MM.1S (cell line): Measurements from ENCODE around the gene ERAL1.

Experiments
- DNase-seq: peaks from one replicate; pipeline ENCODE4 v3.0.0-alpha.2; 2015
- H2AFZ ChIP-seq: fragments of 300-600 bp; sonication (generic); 2 replicates; pipeline ENCODE4 v1.6.0; 2016; ENCODE audit warnings: antibody characterized with exemption, low read length
- H3F3A ChIP-seq: fragments of 300-600 bp; sonication (generic); 2 replicates; pipeline ENCODE4 v1.6.1; 2016; ENCODE audit warnings: mild to moderate bottlenecking, antibody characterized with exemption, low read length, moderate library complexity, mixed read lengths; ENCODE audit not compliant: insufficient read depth
- H3K27ac ChIP-seq: fragments of 300-600 bp; sonication (generic); 2 replicates; pipeline ENCODE4 v1.5.1; 2016; ENCODE audit warnings: mild to moderate bottlenecking, low read length
- H3K27me3 ChIP-seq: fragments of 300-600 bp; sonication (generic); replicated peaks from 2 replicates; pipeline ENCODE4 v1.6.0; 2016; ENCODE audit warnings: low read length; ENCODE audit not compliant: insufficient read depth
- H3K36me3 ChIP-seq: fragments of 300-600 bp; sonication (generic); replicated peaks from 2 replicates; pipeline ENCODE4 v1.6.1; 2016; ENCODE audit warnings: mild to moderate bottlenecking, low read length, mixed read lengths; ENCODE audit not compliant: insufficient read depth
- H3K4me1 ChIP-seq: fragments of 300-600 bp; sonication (generic); 2 replicates; pipeline ENCODE4 v1.6.1; 2016; ENCODE audit warnings: low read length, mixed read lengths
- H3K4me2 ChIP-seq: fragments of 300-600 bp; sonication (generic); 2 replicates; pipeline ENCODE4 v1.6.0; 2016; ENCODE audit warnings: low read depth, low read length
- H3K4me3 ChIP-seq: fragments of 300-600 bp; sonication (generic); 2 replicates; pipeline ENCODE4 v1.5.1; 2016; ENCODE audit warnings: low read length, mixed read lengths
- H3K79me2 ChIP-seq: fragments of 300-600 bp; sonication (generic); 2 replicates; pipeline ENCODE4 v1.6.1; 2016; ENCODE audit warnings: mixed run types, low read length, mixed read lengths
- H3K9ac ChIP-seq: fragments of 300-600 bp; sonication (generic); 2 replicates; pipeline ENCODE4 v1.6.1; 2016; ENCODE audit warnings: low read length, mixed read lengths
- H3K9me2 ChIP-seq: fragments of 300-600 bp; sonication (generic); replicated peaks from 2 replicates; pipeline ENCODE4 v1.6.1; 2016; ENCODE audit warnings: mild to moderate bottlenecking, low read length, mixed read lengths; ENCODE audit not compliant: insufficient read depth
- H3K9me3 ChIP-seq: fragments of 300-600 bp; sonication (generic); replicated peaks from 2 replicates; pipeline ENCODE4 v1.6.1; 2016; ENCODE audit warnings: mild to moderate bottlenecking, low read length, mixed read lengths; ENCODE audit not compliant: insufficient read depth
- H4K20me1 ChIP-seq: fragments of 300-600 bp; sonication (generic); 2 replicates; pipeline ENCODE4 v1.6.1; 2016; ENCODE audit warnings: mild to moderate bottlenecking, low read length, moderate library complexity, mixed read lengths; ENCODE audit not compliant: insufficient read depth
- CTCF ChIP-seq: fragments of 300-600 bp; sonication (generic); IDR thresholded peaks from 2 replicates; pipeline ENCODE4 v1.5.1; 2016; ENCODE audit warnings: antibody characterized with exemption, low read length, mixed read lengths
- EZH2 ChIP-seq: fragments of 300-600 bp; sonication (generic); optimal IDR thresholded peaks from 2 replicates; pipeline ENCODE3; 2017; ENCODE audit warnings: low read depth, mild to moderate bottlenecking, antibody characterized with exemption, low read length, mixed read lengths
- EZH2phosphoT487 ChIP-seq: fragments of 300-600 bp; sonication (generic); IDR thresholded peaks from 2 replicates; pipeline ENCODE4 v1.6.1; 2018; ENCODE audit warnings: antibody characterized with exemption, low read length

The ERAL1 gene

GRCh38 chr17:28904800-28905199 lies 50.0 kb downstream of the ERAL1 start:
- H3K4me2 ChIP-seq: no peak overlapping the region
- H3K4me3 ChIP-seq: no peak overlapping the region
- DNase-seq: no peak
- peaks cover 18% of the 10 kb centered on the region for H3K4me1 ChIP-seq
- 0 out of 2 replicates have a peak, but pooled peaks cover 5% of the 10 kb centered on the region for H3K36me3 ChIP-seq
- H3K9me3 ChIP-seq: no peaks in the 10 kb centered on the region
- H3K27ac ChIP-seq: no peak overlapping the region
- no peak for TF ChIP-seq EZH2
- H2AFZ ChIP-seq: no peak overlapping the region
- no peaks in the 10 kb centered on the region for H3K27me3 ChIP-seq
- H4K20me1 ChIP-seq: no peaks in the 10 kb centered on the region
- H3K9ac ChIP-seq: no peak overlapping the region
- H3K79me2 ChIP-seq: peaks cover 23% of the 10 kb centered on the region
- no peaks in the 10 kb centered on the region for H3K9me2 ChIP-seq
- H3F3A ChIP-seq: peaks cover 17% of the 10 kb centered on the region

- Histone ChIP-seq H3K27me3 (no peaks in the 10 kb centered on the region), H2AFZ (no peak overlapping the region), H3K4me1 (peaks cover 13% of the 10 kb centered on the region), H3K27ac (no peak overlapping the region), H3K9ac (no peak overlapping the region), H3K9me3 (no peaks in the 10 kb centered on the region), H3K4me3 (no peak overlapping the region), H3F3A (peaks cover 19% of the 10 kb centered on the region), H4K20me1 (no peaks in the 10 kb centered on the region), H3K79me2 (peaks cover 18% of the 10 kb centered on the region), H3K36me3 (0 out of 2 replicates have a peak, but pooled peaks cover 11% of the 10 kb centered on the region), H3K4me2 (no peak overlapping the region), H3K9me2 (no peaks in the 10 kb centered on the region)
- no peak for TF ChIP-seq CTCF
- no peak for TF ChIP-seq EZH2phosphoT487
- no peak for TF ChIP-seq EZH2
- no peak for DNase-seq
Observed at GRCh38 chr17:28906276-28906675, 51.5 kb downstream of the ERAL1 start.

GRCh38 chr17:28906706-28907438 lies 52.1 kb downstream of the ERAL1 start:
- no peak overlapping the region for H3K4me3 ChIP-seq
- H3K9ac ChIP-seq: no peak overlapping the region
- H4K20me1 ChIP-seq: no peaks in the 10 kb centered on the region
- no peak overlapping the region for H3K27ac ChIP-seq
- H3K36me3 ChIP-seq: 0 out of 2 replicates have a peak, but pooled peaks cover 11% of the 10 kb centered on the region
- H2AFZ ChIP-seq: no peak overlapping the region
- H3K9me3 ChIP-seq: no peaks in the 10 kb centered on the region
- DNase-seq: no peak
- peaks cover 23% of the 10 kb centered on the region for H3F3A ChIP-seq
- no peaks in the 10 kb centered on the region for H3K9me2 ChIP-seq
- peaks cover 15% of the 10 kb centered on the region for H3K4me1 ChIP-seq
- H3K27me3 ChIP-seq: no peaks in the 10 kb centered on the region
- no peak for TF ChIP-seq EZH2phosphoT487
- TF ChIP-seq EZH2: no peak
- TF ChIP-seq CTCF: no peak
- no peak overlapping the region for H3K4me2 ChIP-seq
- H3K79me2 ChIP-seq: peaks cover 14% of the 10 kb centered on the region
